NCI-H1930 (cell line): ENCODE data around the gene SLC8A1.

Experiments used
- DNase-seq, 2 experiments: peaks; one replicate each; lab custom pipeline; 2025; lab: John Stamatoyannopoulos, UW

SLC8A1 gene

GRCh38 chr2:40386177-40386576 lies 65.7 kb downstream of the SLC8A1 start:
- no peak for DNase-seq

GRCh38 chr2:40384714-40385113 lies 67.2 kb downstream of the SLC8A1 start:
- no peak for DNase-seq

DNA sequence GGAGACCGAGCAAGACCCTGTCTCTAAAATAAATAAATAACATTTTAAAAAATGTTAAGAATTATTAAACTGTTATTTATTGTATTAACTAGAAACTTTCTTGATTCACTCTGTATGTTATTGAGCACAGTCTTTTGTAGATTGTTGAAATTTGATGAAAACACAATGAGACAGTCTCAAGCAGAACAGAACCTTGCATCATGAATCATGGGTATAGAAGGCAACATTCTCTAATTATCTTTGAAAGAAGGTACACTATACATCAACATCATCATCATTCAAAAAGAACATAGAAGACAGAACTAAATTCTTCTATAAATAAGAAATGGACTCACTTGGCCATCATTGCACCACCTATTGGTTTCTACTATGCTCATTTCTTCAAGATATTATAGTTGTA lies 67.7 kb downstream of the SLC8A1 start:
- DNase-seq: no peak

GRCh38 chr2:40380721-40381120 lies 71.2 kb downstream of the SLC8A1 start:
- no peak for DNase-seq

- DNase-seq: no peak
These were observed 71.8 kb downstream of the SLC8A1 start for GRCh38 chr2:40380041-40380440.

GRCh38 chr2:40374543-40375240 lies 77.2 kb downstream of the SLC8A1 start:
- DNase-seq: no peak

- DNase-seq: no peak
These were observed 78.8 kb downstream of the SLC8A1 start for GRCh38 chr2:40373111-40373510.

- DNase-seq: no peak
These were observed 79.5 kb downstream of the SLC8A1 start for GRCh38 chr2:40372283-40372985.

DNA sequence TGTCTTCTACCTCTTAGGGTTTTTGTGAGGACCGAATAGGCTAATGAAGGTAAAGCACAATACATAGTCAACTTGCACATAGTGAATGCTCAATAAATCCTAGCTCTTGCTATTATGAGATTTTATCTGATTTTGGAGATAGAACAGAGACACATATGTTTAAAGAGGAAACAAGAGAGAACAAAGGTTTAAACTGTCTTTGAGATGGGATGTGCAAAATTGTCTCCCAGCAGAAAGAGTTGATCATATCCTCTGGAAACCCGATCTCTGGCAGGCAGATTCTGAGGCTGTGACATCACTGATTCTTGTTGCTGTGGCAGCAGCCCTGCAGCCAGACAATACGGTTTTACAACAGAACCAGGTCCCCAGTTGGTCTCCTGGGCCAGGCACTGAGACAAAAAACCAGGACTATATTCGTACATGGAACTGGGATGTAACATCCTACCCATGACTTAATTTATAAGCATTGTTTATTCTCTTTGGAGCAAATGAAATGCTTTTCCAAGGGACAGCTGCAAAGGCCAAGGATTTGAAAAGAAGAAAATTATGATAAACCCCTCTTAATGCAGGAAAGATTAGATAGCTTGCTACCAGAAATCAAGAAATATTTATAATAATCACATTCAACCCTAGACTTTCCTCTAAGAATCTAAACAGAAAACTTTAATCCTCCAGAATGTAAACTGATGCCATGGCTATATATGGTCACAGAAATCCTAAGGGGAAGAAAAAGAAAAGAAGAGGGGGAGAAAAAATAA lies 80.2 kb downstream of the SLC8A1 start:
- no peak for DNase-seq

- no peak for DNase-seq
These were observed 81.9 kb downstream of the SLC8A1 start for GRCh38 chr2:40370007-40370395.

DNA sequence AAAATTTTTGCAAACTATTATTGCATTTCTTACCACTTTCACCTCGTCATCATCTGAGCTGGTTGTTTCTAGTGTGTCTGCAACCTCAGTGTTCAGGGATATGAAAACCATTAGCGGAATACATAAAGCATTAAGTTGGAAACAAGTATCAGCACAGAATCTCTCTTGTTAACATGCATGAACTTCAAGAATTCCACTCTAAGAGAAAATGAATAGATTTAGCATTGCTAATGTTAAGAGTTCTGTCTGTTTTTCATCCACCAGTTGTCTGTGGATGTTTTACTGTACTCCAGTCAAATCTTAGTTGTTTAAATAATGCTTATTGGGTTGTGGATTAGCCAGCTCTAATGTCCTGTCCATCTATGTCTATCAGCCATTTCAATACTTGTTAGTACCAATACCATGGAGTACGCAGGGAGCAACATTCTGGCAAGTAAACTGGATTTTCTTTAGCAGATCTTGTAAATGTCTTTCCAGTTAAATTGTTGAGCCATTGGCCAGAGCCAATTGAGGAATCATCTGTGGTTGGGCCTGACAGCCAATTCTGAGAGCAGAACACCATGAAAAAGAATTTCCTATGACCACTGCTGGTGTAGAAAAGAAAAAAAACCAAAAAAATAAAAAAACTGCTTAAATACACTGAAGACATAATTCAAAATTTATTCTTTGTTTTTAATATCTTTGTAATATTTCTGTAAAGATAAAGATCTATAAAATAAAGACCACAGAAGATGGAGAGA lies 82.5 kb downstream of the SLC8A1 start:
- no peak for DNase-seq

DNA sequence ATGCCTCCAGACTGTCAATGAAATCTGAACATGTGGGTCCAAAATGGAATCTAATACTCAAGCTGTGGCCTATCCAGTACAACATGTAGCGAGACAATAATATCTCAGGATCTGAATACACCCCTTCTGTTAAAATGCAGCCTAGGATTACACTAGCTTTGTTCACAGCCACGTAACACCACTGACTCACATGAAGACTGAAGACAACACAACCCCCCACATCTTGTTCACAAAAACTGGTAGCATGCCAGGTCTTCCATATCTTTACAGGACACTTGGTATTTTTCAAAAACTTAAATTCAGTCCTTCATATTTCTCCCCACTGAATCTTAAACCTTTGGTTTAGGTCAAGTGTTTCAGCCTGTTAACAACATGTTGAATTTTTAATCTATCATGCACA lies 84.2 kb downstream of the SLC8A1 start:
- DNase-seq: no peak

DNA sequence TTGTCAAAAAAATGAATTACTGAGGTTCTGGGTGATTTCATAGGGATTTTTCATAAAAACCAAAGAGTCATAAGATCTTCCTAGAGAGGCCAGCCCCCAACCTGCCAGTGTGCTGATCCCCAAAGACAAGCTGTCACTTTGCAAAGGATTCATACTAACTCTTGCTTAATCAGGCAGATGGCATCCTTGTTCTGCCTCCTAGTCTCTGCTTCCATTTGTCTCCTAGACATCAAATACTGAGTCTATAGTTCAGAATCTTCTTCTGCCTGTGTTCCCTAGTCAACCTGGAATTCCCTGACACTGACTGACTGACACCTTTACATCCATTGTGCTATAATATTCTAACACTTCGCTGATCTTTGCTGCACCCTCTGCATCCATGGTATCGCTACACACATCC lies 84.9 kb downstream of the SLC8A1 start:
- DNase-seq: no peak

- DNase-seq: no peak
These were observed 87.6 kb downstream of the SLC8A1 start for GRCh38 chr2:40364151-40364874.

DNA sequence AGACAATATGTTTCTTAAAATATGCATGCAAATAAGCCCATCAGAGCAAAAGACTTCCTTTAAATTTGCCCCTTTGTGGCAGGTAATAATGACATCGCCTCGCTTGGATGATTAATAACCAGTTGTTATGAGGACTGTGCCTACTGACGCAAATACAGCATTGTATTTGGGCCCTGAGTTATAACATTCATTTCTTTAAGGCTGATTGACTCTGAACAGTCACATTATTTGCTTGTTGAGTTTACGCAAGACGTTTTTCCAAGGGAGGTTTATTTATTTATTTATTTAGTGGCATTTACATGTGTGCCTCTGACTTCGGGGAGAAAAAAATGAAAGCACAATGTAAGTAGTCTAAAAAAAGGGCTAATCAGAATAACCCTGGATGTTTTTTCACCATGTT lies 88.3 kb downstream of the SLC8A1 start:
- peak in 1 of 2 experiments; percentile 63 for DNase-seq

DNA sequence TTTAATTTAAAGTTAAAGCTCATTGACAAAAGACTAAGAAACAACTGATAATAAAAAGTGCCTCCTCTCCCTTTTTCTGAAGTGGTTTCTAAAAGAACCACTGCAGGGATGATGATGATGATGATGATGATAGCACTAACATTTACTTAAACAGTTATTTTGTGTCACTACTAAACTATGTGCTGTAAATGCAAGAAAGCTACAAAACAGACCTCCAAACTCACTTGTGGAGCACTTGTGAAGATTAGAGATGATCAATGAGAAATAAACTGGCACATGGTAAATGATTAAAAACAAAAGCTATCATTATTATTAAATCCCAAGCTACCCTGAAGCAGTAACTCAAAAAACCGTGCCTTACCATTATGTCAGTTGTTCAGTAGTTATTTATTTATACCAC lies 88.7 kb downstream of the SLC8A1 start:
- DNase-seq: no peak

- no peak for DNase-seq
These were observed 90.4 kb downstream of the SLC8A1 start for GRCh38 chr2:40361478-40361877.

DNA sequence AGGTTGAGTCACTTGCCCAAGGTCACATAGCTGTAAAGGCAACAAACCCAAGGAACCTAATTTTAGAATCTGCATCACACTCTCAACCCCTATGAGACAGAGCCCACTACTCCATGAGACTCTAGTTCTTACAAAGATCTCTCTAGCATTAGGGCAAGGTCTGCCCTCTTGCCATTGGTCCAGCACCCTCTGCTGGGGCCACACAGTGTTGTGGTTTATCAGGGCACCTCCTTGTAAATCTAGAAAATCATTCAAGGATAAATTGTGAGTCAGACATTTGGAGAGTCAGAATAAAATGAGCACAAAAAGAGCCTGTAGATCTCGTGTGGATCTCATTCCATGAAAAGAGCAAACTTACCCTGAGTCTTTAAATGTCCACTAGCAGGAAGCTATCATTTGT lies 91.2 kb downstream of the SLC8A1 start:
- DNase-seq: no peak

- DNase-seq: no peak
These were observed 92.1 kb downstream of the SLC8A1 start for GRCh38 chr2:40359811-40360210.

DNA sequence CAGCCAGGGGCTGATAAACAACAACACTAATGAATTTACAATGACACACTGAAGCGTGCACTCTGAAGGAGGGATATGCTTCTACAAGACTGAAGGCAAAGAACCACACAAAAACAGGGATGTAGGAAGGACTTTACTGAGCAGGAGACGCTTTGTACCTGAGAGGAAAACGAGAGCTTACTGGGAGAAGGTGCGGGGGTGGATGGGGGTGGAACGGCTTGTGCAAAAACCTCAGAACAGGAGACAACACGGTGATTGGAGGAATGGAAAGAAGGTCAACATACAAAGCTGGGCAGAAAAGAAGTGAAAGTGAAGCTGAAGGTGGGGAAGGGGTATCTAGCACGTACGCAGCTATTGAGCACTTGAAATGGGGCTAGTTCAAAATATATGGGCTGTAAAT lies 93.1 kb downstream of the SLC8A1 start:
- DNase-seq: no peak

DNA sequence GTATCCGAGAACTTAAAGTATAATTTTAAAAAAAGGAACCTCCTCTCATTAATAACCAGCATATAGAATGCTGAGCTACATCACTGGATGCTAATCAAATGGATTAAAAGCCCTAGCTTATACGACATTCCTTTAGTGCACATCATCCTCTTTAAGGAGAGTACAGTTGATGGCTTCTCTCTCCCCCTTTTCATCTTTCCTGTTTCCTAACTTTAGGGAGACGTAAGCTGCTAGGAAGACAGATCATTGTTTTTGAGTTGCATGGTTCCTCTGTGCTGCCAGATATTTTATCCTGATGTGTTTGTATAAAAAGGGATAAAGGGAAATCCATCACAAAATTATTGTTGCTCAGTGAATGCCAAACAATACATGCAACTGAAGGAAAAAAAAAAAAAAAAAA lies 94.2 kb downstream of the SLC8A1 start:
- no peak for DNase-seq

- no peak for DNase-seq
These were observed 96.4 kb downstream of the SLC8A1 start for GRCh38 chr2:40355451-40355850.
